K562 (cell line): Measurements from ENCODE around the gene KCNQ5. TPM values are rescaled to one million over a fixed set of nuclear protein-coding genes. Genes with fewer than 3 reads are reported as not detected.

Source experiments
- ATAC-seq: fragments of 200-7000 bp; cut with Tn5 transposase; 3 replicates; pipeline ENCODE4 v1.9.1; 2020; ENCODE audit warnings: moderate library complexity
- BruUV-seq: library from RNA; stranded (reverse); fragments of 400-500 nt; replicated peaks from 2 replicates; lab custom pipeline; 2021; lab: Mats Ljungman, UMichigan
- CTCF ChIA-PET: fragments of 300-600 bp; formaldehyde crosslinking; extraction: SDS; loops from one replicate; lab custom pipeline; 2021; ENCODE audit warnings: low intra/inter-chr PET ratio; lab: Yijun Ruan, JAX
- POLR2A ChIA-PET: fragments of 300-600, 350-650 bp; sonication (Branson Sonifier 250); formaldehyde crosslinking; extraction: SDS; loops from one replicate; lab custom pipeline; 2021; ENCODE audit warnings: antibody characterized with exemption, inconsistent platforms; lab: Yijun Ruan, JAX
- DNase-seq, 4 experiments: peaks; one replicate each; pipeline versions ENCODE4 v3.0.0 to v3.0.0-alpha.2; 2011 to 2018; ENCODE audit warnings: low spot score in 3 of 4, mixed read lengths in 3 of 4; ENCODE audit errors: extremely low read depth in 1 of 4
- FAIRE-seq: peaks from 2 replicates; lab custom pipeline; 2011; peaks lifted over from hg19 to GRCh38; lab: Jason Lieb, UNC
- H2AFZ ChIP-seq: 2 replicates; pipeline ENCODE4 v1.6.0; 2011; ENCODE audit warnings: low read depth, low read length, control low read depth, inconsistent platforms
- H3K27ac ChIP-seq: fragments of 200-600 bp; 3 replicates; pipeline ENCODE4 v1.8.0; 2011; ENCODE audit warnings: low read depth, mild to moderate bottlenecking, control low read depth, inconsistent platforms, low read length, moderate library complexity, mixed read lengths; ENCODE audit errors: extremely low read depth
- H3K27me3 ChIP-seq, 2 experiments: fragments of 300-600 bp in 1 of 2; 2 replicates in 1 of 2; 3 replicates in 1 of 2; pipeline versions ENCODE4 v1.6.0 to v1.8.0; 2011; ENCODE audit warnings: inconsistent platforms in 2 of 2, low read length in 2 of 2, mild to moderate bottlenecking in 1 of 2, mixed read lengths in 1 of 2, moderate library complexity in 1 of 2; ENCODE audit not compliant: control insufficient read depth in 2 of 2, insufficient read depth in 2 of 2
- H3K36me3 ChIP-seq: fragments of 300-600 bp; 3 replicates; pipeline ENCODE4 v1.8.0; 2011; ENCODE audit warnings: mild to moderate bottlenecking, low read length, inconsistent platforms; ENCODE audit not compliant: control insufficient read depth, insufficient read depth
- H3K4me1 ChIP-seq, 2 experiments: fragments of 200-600 bp in 1 of 2; replicated peaks in 1 of 2; 2 replicates in 1 of 2; 3 replicates in 1 of 2; pipeline versions ENCODE4 v1.5.1 to v1.8.0; 2011; ENCODE audit warnings: inconsistent platforms in 2 of 2, low read length in 2 of 2, mild to moderate bottlenecking in 1 of 2, mixed read lengths in 1 of 2, moderate library complexity in 1 of 2; ENCODE audit not compliant: control insufficient read depth in 2 of 2, insufficient read depth in 2 of 2
- H3K4me2 ChIP-seq: 2 replicates; pipeline ENCODE4 v1.6.1; 2011; ENCODE audit warnings: low read length, control low read depth, inconsistent platforms, mixed read lengths; ENCODE audit not compliant: insufficient read depth
- H3K4me3 ChIP-seq: fragments of 200-600 bp; sonication (generic), shearing (Covaris generic); 2 replicates; pipeline ENCODE4 v1.5.1; 2016; ENCODE audit warnings: control low read depth, inconsistent platforms
- H3K79me2 ChIP-seq: fragments of 200-600 bp; 3 replicates; pipeline ENCODE4 v1.8.0; 2011; ENCODE audit warnings: low read length, inconsistent platforms; ENCODE audit not compliant: control insufficient read depth, insufficient read depth
- H3K9ac ChIP-seq, 2 experiments: 2 replicates each; pipeline versions ENCODE4 v1.6.0 to v1.6.1; 2011; ENCODE audit warnings: low read depth in 2 of 2, low read length in 2 of 2, control low read depth in 1 of 2, inconsistent platforms in 1 of 2, mild to moderate bottlenecking in 1 of 2, mixed read lengths in 1 of 2; ENCODE audit not compliant: insufficient read depth in 1 of 2
- H3K9me1 ChIP-seq: one replicate; pipeline ENCODE4 v1.6.0; 2011; ENCODE audit warnings: inconsistent platforms, mild to moderate bottlenecking, low read length, moderate library complexity; ENCODE audit not compliant: control insufficient read depth, insufficient read depth
- H3K9me3 ChIP-seq: replicated peaks from 2 replicates; pipeline ENCODE4 v1.5.1; 2011; ENCODE audit warnings: low read depth, low read length, inconsistent platforms; ENCODE audit not compliant: control insufficient read depth, insufficient read depth
- H4K20me1 ChIP-seq: replicated peaks from 2 replicates; pipeline ENCODE4 v1.6.1; 2011; ENCODE audit warnings: low read length, inconsistent platforms, mixed read lengths; ENCODE audit not compliant: control insufficient read depth, insufficient read depth
- FOXA3 ChIP-seq, 2 experiments: fragments of 450-650 bp in 1 of 2; sonication (generic) in 1 of 2; formaldehyde crosslinking; IDR thresholded peaks in 1 of 2; conservative IDR thresholded peaks in 1 of 2; 2 replicates each; pipeline versions ENCODE4 v1.4.0 to v1.8.0; 2020 to 2022; ENCODE audit warnings: mild to moderate bottlenecking in 2 of 2, missing genetic modification reagents in 1 of 2
- PHB ChIP-seq: fragments of 250-450 bp; sonication (Bioruptor Pico); IDR thresholded peaks from 2 replicates; pipeline ENCODE4 v1.5.0; 2021
- WGBS: fragments of 100-300 bp; shearing (Covaris generic); methylation state at CpG from one replicate; pipeline ENCODE4 v1.1.6; 2016; ENCODE audit warnings: low coverage, mixed read lengths; ENCODE audit not compliant: insufficient coverage; ENCODE audit errors: missing lambda C conversion rate; 5-methylcytosine and 5-hydroxymethylcytosine counted together
- in situ Hi-C: fragments of 300-500 bp; cut with MboI; formaldehyde crosslinking; loops from 4 replicates; pipeline ENCODE4 v1.15.0; 2018; ENCODE audit warnings: inconsistent platforms, mixed read lengths
- intact Hi-C: fragments of 100-400 bp; cut with micrococcal nuclease; formaldehyde crosslinking; loops from 2 replicates; pipeline ENCODE4 v1.14.2; 2022
- polyA plus RNA-seq, 8 experiments: library from polyadenylated mRNA; depleted of rRNA in 4 of 8; stranded (reverse) in 5 of 8; unstranded in 3 of 8; fragments of >200 nt; fragmentation: Nextera tagmentation in 2 of 8; fragmentation: Illumina TruSeq in 1 of 8; extraction: Ambion mirVana in 2 of 8; extraction: Trizol in 1 of 8; gene quantifications; 2 replicates each; pipeline versions ENCODE4 v1.2.1 to v1.2.3, GENCODE V29; 2011 to 2014; ENCODE audit warnings: inconsistent platforms in 1 of 8, missing spikeins in 1 of 8
- total RNA-seq, 7 experiments: library from RNA; depleted of rRNA in 6 of 7; stranded (reverse); fragments of >200 nt in 6 of 7; fragmentation: Illumina TruSeq in 2 of 7; extraction: Trizol in 2 of 7; gene quantifications; 2 replicates each; pipeline versions ENCODE4 v1.2.1 to v1.2.3, GENCODE V29; 2011 to 2021; ENCODE audit warnings: low replicate concordance in 1 of 7
- TF ChIP-seq, protein P1 (sequence below): fragments of 250-450 bp; sonication (Bioruptor Pico); IDR thresholded peaks from 2 replicates; pipeline ENCODE4 v1.4.0; 2020; ENCODE audit warnings: mild to moderate bottlenecking

KCNQ5 gene
- total and polyA plus RNA-seq, 9 of the 15 experiments (the other 6 are each of a cell fraction or from before 2014, with no cell fraction given), result 0.31 to 5.9 (median 2.6) TPM

DNA sequence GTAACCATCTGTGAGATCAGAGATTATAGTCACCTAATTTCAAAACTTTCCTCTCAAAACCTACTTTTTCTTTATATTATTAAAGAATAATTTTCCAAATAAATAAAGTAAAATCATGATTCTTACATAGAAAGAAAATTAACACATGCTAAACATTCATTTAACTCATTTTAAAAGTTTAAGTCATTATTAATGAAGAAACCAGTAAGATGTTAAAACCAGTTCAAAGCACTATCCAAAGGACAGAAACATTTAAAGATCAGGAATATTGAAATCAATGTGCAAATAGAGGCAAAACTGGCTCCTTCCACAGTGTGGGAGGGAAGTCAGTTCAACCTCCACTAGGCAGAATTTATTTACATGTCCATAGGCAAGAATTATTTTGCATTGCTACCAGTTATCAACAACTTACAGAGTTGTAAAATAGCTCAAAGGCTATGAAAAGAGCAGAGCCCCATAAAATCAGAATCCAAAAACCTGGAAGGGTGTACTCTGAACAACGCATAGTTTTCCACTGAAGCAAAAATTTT, 456.5 kb downstream of the KCNQ5 start:
- 25% methylated on average over 1 of the region's 1 CpG for WGBS

More for the DNA sequence above, 456.5 kb downstream of the KCNQ5 start:
- DNase-seq, result no peak
- no TSS peak for BruUV-seq
- Histone ChIP-seq H3K9ac (no peak overlapping the region), H3K9me1 (no peaks in the 10 kb centered on the region), H3K36me3 (no peaks in the 10 kb centered on the region), H3K79me2 (no peaks in the 10 kb centered on the region), H3K27ac (no peak overlapping the region), H4K20me1 (no peaks in the 10 kb centered on the region), H2AFZ (no peak overlapping the region), H3K9me3 (no peaks in the 10 kb centered on the region), H3K4me2 (no peak overlapping the region), H3K27me3 (no peaks in the 10 kb centered on the region), H3K4me1 (no peaks in the 10 kb centered on the region), H3K4me3 (no peak overlapping the region)
- in situ Hi-C loops, result no loop called here
- intact Hi-C loops, result no loop called here
- ChIA-PET CTCF (no interaction called here), POLR2A (no interaction called here)
- TF ChIP-seq PHB (CRISPR knock-in tag) (no peak), FOXA3 (CRISPR knock-in tag; conservative IDR thresholded peaks at IDR 0.05 in 1 of 2, IDR thresholded peaks at IDR 0.05 in 1 of 2) (no peak)
- TF ChIP-seq, protein P1, sequence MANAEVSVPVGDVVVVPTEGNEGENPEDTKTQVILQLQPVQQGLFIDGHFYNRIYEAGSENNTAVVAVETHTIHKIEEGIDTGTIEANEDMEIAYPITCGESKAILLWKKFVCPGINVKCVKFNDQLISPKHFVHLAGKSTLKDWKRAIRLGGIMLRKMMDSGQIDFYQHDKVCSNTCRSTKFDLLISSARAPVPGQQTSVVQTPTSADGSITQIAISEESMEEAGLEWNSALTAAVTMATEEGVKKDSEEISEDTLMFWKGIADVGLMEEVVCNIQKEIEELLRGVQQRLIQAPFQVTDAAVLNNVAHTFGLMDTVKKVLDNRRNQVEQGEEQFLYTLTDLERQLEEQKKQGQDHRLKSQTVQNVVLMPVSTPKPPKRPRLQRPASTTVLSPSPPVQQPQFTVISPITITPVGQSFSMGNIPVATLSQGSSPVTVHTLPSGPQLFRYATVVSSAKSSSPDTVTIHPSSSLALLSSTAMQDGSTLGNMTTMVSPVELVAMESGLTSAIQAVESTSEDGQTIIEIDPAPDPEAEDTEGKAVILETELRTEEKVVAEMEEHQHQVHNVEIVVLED, result no peak
- FAIRE-seq, result no peak
- no peak for ATAC-seq
